Upper lobe of left lung (tissue), 4 donors: Measurements from ENCODE around the gene USP54.

Experiments
- POLR2A ChIP-seq, 4 donors: fragments of 450-650 bp; IDR thresholded peaks; one replicate each; pipeline ENCODE4 v1.5.1; 2016 to 2017; ENCODE audit warnings: antibody characterized with exemption in 4 of 4, mild to moderate bottlenecking in 2 of 4
- POLR2AphosphoS5 ChIP-seq, 2 donors: sonication (generic); formaldehyde crosslinking; IDR thresholded peaks; one replicate each; pipeline ENCODE4 v1.5.1; 2017; ENCODE audit warnings: antibody characterized with exemption in 2 of 2
- TF ChIP-seq, protein P1 (sequence below), 6 experiments: fragments of 450-650 bp in 4 of 6; fragments of 200-600 bp in 2 of 6; sonication (generic) in 2 of 6; IDR thresholded peaks; one replicate each; pipeline ENCODE4 v1.5.1; 2016 to 2019; ENCODE audit warnings: antibody characterized with exemption in 6 of 6

- TF ChIP-seq, protein P1, sequence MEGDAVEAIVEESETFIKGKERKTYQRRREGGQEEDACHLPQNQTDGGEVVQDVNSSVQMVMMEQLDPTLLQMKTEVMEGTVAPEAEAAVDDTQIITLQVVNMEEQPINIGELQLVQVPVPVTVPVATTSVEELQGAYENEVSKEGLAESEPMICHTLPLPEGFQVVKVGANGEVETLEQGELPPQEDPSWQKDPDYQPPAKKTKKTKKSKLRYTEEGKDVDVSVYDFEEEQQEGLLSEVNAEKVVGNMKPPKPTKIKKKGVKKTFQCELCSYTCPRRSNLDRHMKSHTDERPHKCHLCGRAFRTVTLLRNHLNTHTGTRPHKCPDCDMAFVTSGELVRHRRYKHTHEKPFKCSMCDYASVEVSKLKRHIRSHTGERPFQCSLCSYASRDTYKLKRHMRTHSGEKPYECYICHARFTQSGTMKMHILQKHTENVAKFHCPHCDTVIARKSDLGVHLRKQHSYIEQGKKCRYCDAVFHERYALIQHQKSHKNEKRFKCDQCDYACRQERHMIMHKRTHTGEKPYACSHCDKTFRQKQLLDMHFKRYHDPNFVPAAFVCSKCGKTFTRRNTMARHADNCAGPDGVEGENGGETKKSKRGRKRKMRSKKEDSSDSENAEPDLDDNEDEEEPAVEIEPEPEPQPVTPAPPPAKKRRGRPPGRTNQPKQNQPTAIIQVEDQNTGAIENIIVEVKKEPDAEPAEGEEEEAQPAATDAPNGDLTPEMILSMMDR (IDR thresholded peaks at IDR 0.05): no peak
- no peak for TF ChIP-seq POLR2A (IDR thresholded peaks at IDR 0.05)
- TF ChIP-seq POLR2AphosphoS5 (IDR thresholded peaks at IDR 0.05): no peak
These were observed 130.2 kb downstream of the USP54 start for GRCh38 chr10:73460897-73461296.
